OCI-LY3 (cell line): ENCODE data around the gene REPS1.

Source experiments
- EZH2phosphoT487 ChIP-seq: fragments of 200-600 bp; shearing (Covaris generic); IDR thresholded peaks from 2 replicates; pipeline ENCODE4 v1.6.1; 2018; ENCODE audit warnings: antibody characterized with exemption, mixed run types, low read depth
- TF ChIP-seq, protein P1 (sequence below): fragments of 200-600, 300-600 bp; sonication (generic); IDR thresholded peaks from 2 replicates; pipeline ENCODE4 v1.5.1; 2014; ENCODE audit warnings: antibody characterized with exemption, low read length, low read depth

DNA sequence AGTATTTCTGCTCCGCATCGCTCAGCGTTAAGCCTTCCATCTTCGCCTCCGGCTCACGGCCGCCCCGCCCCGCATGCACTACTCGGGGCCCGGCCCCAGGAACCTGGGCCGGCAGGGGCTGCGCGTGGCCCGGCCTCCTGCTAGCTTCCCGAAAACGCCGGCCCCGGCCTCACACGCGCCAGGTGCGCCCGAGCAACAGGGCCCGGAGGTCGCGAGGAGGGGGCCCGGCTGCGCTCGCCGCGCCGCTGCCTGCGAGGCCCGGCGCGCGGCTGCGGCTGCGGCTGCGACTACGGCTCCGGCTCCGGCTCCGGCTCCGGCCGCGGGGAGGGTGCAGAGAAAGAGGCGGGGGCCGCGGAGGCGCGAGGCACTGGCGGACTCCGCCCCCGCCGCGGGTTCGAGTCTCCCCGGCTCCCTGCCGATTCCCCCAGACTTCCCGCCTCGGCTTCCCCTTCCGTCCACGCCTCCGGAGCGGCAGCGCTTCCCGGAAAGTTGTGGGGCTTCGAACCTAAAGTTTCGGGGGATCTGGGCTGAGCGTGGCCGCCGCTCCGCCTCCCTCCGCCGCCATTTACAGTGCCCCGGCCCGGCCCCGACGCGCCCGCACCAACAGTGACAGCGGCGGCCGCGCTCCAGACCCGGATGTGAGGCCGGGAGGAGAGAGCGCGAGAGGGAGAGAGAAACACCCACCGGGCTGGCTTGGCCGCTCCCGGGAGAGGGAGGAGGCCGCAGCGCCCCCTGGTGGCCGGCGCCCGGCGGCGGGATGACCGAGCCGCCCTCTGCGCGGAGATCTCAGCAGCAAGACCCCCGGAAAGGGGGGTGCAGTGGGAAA, at the start of gene REPS1:
- TF ChIP-seq, protein P1, sequence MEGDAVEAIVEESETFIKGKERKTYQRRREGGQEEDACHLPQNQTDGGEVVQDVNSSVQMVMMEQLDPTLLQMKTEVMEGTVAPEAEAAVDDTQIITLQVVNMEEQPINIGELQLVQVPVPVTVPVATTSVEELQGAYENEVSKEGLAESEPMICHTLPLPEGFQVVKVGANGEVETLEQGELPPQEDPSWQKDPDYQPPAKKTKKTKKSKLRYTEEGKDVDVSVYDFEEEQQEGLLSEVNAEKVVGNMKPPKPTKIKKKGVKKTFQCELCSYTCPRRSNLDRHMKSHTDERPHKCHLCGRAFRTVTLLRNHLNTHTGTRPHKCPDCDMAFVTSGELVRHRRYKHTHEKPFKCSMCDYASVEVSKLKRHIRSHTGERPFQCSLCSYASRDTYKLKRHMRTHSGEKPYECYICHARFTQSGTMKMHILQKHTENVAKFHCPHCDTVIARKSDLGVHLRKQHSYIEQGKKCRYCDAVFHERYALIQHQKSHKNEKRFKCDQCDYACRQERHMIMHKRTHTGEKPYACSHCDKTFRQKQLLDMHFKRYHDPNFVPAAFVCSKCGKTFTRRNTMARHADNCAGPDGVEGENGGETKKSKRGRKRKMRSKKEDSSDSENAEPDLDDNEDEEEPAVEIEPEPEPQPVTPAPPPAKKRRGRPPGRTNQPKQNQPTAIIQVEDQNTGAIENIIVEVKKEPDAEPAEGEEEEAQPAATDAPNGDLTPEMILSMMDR: peak; percentile 73
- no peak for TF ChIP-seq EZH2phosphoT487
